Measurements from ENCODE around the gene PRR11.
"Not testable (repeated sequence)": the region's sequence is repeated elsewhere in the genome, so short reads cannot be mapped to it uniquely, and the experiment has no call there.

PRR11 gene

DNA sequence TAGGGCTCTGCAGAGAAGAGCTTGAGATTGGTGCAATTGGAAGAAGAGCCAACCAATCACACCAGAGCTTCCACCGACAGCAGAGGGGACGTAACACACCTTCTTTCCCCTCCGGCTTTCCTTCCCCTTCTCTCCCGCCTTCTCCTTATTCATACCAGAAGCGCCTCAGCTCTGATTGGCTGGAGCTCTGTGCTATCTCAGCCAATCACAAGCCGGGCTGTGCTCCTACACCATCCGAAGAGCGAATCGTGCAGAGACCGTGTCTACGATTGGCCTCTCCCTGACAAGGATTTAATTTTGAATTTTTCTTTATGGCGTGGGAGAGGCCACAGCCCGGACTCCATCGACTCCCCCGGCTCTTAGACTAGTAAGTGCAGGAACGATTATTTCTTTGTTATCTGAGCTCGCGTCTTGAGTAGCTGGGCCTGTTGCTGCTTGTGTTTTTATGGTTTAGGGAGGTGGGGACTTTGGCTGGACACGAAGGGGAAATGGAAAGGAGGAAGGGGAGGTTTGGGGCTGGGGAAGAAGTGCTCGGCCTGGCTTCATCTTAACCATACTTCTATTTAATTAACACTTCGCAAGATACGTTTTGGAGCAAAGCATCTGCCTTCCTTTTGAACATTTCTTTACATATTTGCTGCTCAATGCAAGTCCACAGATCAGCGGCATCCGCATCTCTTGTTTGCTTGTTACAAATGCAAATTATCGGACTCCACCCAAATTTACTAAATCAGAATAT is at the start of gene PRR11:
TSS of gene PRR11 (plus strand) at position 308 of the 739 bp plus-strand sequence. CDS start 14,007 bp downstream, outside the sequence.
- peak; percentile 99 for DNase-seq

- DNase-seq, result peak; percentile 37
Observed at GRCh38 chr17:59105852-59106462, 49.6 kb upstream of the PRR11 start.

- peak; percentile 100 for DNase-seq
Observed at GRCh38 chr17:59106463-59107305, 48.9 kb upstream of the PRR11 start, which contains the start of gene TRIM37. TRIM37 (minus strand) TSS chr17:59106880; CDS start chr17:59106461, 419 bp downstream.

- no peak for DNase-seq
Observed at GRCh38 chr17:59107306-59107670, 48.3 kb upstream of the PRR11 start.

DNA sequence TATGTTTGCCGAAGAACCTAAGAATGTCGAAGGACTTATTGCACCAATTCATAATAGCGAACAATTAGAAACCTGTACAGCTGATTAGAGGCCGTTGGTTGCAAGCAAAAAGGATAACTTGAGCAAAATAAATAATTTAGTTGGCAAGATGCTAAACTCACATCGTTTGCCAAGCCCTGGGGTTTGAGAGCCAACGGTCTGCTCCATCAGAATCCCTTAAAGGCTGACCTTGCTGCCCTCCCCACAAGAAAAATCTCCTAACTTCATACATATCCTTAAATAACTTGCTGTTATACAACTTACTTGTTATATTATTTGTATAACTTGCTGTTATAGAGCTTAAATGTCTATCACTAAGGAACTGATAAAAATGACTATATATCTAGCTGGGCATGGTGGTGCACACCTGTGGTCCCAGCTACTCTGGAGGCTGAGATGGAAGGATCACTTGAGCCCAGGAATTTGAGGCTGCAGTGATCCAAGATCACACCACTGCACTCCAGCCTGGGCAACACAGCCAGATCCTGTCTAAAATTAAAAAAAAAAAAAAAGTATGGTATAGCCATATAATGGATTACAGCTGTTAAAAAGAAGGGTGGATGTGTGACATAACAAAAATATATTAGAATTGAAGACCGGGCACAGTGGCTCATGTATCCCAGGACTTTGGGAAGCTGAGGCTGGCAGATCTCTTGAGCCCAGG is 47.0 kb upstream of the PRR11 start:
- DNase-seq, result no peak

- DNase-seq, result no peak
Observed at GRCh38 chr17:59110973-59111372, 44.6 kb upstream of the PRR11 start.

- no peak for DNase-seq
Observed at GRCh38 chr17:59111539-59111938, 44.0 kb upstream of the PRR11 start.

DNA sequence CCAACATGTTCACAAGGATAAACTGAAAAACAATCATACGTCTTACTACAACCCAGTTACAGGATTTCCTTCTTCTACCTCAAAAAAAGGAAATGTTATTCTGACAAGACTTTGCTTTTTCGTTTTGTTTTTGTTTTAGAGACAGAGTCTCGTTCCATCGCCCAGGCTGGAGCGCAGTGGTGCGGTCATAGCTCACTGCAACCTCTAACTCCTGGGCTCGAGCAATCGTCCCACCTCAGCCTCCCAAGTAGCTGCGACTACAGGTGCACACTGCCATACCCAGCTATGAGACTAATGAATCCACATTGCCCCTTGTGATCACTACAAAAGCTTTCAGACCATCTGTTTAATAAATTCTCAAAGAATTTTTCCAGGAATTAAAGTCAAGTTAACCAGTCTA is 40.1 kb upstream of the PRR11 start:
- DNase-seq, result no peak

DNA sequence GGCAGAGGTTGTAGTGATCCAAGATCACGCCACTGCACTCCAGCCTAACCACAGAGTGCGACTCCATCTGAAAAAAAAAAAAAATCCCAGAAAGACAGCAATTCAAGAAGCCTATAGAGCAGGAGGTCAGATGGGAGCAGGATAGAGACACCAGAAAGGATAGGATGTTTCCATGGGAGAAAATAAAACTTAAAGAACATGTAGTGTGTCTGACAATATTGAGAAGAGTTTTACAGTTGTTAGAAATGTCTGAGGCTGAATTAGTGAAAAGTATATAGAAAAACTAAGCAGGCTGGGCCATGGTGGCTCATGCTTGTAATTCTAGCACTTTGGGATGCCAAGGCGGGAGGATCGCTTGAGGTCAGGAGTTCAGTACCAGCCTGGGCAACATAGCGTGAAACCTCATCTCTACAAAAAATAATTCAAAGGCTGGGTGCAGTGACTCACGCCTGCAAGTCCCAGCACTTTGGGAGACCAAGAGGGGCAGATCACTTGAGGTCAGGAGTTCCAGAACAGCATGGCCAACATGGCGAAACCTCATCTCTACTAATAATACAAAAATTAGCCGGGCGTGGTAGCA is 33.6 kb upstream of the PRR11 start:
- no peak for DNase-seq

GRCh38 chr17:59124665-59125064 is 30.9 kb upstream of the PRR11 start:
- DNase-seq, result no peak

DNA sequence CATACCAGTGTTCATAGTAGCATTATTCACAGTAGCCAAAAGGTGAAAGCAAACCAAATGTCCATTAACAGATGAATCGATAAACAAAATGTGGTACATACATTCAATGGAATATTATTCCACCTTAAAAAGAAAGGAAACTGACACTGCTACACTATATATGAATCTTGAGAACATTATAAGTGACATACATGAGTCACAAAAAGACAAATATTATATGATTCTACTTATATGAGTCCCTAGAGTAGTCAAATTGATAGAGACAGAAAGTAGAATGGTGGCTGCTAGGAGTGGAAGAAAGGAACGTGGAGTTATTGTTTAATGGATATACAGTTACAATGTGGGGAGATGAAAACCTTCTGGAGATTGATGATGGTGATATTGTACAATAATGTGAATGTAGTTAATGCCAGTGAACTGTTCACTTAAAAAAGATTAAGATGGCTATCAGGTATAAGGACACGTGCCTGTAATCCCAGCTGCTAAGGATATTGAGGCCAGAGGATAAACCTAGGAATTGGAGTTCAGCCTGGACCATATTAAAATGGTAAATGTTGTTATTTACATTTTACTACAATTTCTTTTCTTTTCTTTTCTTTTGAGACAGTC is 28.6 kb upstream of the PRR11 start:
- no peak for DNase-seq

GRCh38 chr17:59129814-59130213 is 25.7 kb upstream of the PRR11 start:
- DNase-seq, result no peak

DNA sequence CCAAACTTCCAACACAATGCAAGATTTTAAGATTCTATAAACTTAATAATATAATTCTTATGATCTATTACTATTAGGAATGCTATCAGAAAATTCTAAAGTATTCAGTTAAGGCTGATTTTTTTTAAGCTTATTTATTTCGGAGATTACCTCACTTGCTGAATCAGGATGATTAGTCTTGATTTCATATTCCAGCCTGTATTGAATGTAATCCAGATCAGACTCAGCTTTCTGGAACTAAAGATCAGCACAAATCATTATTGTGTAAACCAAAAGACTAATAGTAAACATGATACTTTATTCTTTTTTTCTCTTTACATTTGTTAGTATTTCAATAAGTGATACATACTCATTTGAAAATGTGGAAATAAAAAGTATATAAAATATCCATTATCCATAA is 24.4 kb upstream of the PRR11 start:
- DNase-seq, result no peak

DNA sequence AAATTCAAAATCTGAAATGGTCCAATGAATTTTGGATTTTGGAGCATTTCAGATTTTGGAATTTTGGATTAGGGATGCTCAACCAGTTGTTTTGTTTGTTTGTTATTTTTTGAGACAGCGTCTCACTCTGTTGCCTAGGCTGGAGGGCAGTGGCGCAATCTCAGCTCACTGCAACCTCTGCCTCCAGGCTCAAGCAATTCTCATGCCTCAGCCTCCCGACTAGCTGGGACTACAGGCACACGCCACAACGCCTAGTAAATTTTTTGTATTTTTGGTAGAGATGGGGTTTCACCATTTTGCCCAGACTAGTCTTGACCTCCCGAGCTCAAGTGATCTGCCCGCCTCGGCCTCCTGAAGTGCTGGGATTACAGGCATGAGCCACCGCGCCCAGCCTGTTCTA is 17.2 kb upstream of the PRR11 start:
- not testable (repeated sequence) for DNase-seq

DNA sequence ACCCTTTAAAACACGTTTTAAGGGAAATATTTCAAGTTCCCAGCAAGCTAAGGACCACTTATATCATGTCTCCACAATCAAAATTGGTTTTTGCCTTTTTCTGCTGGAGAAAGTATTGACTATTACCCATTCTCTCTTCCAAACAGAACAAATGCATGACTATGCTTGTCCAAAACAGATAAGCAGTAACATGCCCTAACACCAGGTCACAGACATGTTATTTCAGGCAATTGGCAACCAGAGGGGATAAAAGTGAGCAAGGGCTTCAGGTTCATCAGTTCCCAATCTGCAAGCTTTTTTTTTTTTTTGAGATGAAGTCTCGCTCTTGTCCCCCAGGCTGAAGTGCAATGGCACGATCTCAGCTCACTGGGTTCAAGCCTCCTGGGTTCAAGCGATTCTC is 15.6 kb upstream of the PRR11 start:
- no peak for DNase-seq

DNA sequence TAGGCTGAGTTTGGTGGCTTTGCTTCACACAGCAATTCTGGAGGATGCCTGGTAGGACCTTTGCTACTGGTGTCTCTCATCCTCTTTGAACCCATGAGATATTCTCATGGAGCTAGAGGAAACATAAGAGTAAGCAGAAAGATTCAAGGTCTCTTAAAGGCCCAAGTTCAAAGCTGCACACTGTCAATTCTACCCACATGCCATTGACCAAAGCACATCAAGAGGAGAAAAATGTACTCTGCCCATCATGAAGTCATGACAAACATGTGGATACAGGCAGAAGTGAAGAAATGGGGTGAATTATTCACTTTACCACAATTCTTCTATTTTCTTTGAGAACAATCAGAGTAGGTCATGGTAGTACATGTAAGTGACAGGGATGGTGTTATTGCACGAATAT is 13.7 kb upstream of the PRR11 start:
- no peak for DNase-seq

DNA sequence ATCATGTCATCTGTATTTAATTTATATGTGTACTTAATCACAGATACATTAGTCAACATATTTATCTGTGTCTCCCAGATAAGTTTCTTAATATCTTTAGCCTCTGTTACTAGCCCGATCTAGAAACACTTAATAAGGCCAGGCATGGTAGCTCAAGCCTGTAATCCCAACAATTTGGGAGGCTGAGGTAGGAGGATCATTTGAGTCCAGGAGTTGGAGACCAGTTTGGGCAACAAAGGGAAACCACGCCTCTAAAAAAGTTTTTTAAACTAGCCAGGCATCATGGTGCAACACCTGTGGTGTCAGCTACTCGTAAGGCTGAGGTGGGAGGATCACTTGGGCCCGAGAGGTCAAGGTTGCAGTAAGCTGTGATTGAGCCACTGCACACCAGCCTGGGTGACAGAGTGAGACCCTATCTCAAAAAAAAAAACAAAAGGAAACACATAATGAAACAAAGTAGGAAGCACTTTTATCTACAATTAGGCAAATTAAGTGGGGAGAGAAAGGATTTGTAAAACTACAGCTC is 9.9 kb upstream of the PRR11 start:
- no peak for DNase-seq

DNA sequence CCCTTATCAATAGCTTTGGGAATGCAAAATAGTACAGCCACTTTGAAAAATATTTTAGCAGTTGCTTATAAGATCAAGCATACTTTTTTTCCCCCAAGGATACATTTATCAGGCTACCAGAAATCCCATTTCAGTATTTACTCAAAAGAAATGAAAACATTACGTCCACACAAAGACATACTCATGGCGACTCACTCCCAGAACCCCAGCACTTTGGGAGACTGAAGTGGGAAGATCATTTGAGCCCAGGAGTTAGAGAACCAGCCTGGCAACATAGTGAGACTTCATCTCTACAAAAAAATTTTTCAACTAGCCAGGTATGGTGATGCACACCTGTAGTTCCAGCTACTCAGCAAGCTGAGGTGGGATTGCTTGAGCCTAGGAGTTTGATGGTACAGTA is 6.5 kb upstream of the PRR11 start:
- no peak for DNase-seq

DNA sequence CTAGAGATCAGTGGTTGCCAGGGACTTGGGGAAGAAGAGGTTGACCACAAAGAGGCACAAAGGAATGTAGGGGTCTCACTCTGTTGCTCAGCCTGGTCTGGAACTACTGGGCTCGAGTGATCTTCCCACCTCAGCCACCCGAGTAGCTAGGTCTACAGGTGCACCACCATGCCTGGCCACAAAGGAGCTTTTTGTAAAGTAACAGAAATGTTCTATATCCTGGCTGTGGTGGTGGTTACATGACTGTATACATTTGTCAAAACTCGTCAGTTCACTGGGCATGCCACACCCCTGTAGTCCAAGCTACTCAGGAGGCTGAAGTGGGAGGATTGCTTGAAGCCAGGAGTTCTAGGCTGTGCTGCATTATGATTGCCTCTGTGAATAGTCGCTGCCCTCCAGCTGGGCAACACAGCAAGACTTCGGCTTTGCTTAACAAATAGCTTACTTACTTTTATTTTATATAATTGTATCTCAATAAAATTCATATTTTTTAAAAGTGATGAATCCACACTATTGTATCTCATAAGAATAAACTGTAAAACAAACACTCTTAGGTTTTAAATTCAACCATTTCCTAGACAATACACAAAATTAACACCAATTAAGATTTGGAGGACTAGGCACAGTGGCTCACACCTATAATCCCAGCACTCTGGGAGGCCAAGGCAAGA is 5.6 kb upstream of the PRR11 start:
- DNase-seq, result no peak

DNA sequence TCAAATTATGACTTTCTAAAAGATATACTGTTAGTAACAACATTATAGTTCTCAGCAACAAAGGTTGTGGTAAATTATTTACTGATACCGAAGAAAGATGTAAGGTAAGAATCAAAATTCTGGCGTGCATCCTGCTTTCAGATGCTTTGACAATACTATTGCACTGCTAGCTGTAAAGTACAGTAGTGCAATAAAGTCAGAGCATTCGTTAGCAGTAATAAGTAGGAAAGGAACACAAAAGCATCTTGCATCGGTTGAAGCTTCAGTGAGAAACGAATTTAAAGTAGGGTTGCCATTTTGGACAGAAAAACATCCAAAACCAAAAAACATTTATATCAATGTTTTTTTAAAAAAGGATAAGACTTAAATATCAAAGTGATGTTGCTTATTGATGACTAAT is 4.5 kb upstream of the PRR11 start:
- no peak for DNase-seq

DNA sequence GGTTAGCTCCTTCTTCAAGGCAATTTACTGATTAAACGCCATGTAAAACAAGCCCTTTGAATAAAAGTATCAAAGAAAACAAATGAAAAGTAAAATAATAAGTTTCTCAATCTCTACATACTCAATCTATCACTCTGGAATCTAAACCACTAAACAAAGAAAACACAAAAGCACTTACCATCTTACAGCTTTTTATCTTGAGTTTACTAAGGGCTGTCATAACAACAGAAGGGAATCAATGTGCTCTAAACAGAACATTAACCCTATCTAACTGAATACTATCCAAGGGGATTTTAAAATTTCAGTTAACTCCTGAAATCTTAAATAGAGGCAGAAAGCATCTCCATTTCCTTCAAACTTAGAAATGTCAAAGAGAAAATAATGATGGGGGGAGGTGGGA is 4.0 kb upstream of the PRR11 start:
- DNase-seq, result no peak

Measured in suppressor macrophage treated with lipopolysaccharide for 4 hours (primary cell).